HFFc6 (cell line): ENCODE measurements around the gene BTBD1. TPM values are rescaled to one million over a fixed set of nuclear protein-coding genes. Genes with fewer than 3 reads are reported as not detected.
"Not testable (repeated sequence)": the region's sequence is repeated elsewhere in the genome, so short reads cannot be mapped to it uniquely, and the experiment has no call there.

Experiments used
- DNase-seq: peaks from one replicate; pipeline ENCODE4 v3.0.0-alpha.2; 2018
- H3K27ac Mint-ChIP-seq: 2 replicates; pipeline ENCODE4 v1.8.0; 2020; ENCODE audit warnings: mild to moderate bottlenecking, mixed read lengths
- H3K27me3 Mint-ChIP-seq: 2 replicates; pipeline ENCODE4 v1.8.0; 2021; ENCODE audit warnings: mild to moderate bottlenecking, moderate library complexity, mixed read lengths; ENCODE audit not compliant: insufficient read depth
- H3K36me3 Mint-ChIP-seq: 2 replicates; pipeline ENCODE4 v1.8.0; 2021; ENCODE audit warnings: low read depth, mixed read lengths
- H3K4me1 Mint-ChIP-seq: 2 replicates; pipeline ENCODE4 v1.8.0; 2020; ENCODE audit warnings: low read depth, mixed read lengths
- H3K4me3 Mint-ChIP-seq: 2 replicates; pipeline ENCODE4 v1.8.0; 2020; ENCODE audit warnings: mild to moderate bottlenecking, moderate library complexity, mixed read lengths
- H3K9me3 Mint-ChIP-seq: 2 replicates; pipeline ENCODE4 v1.8.0; 2020; ENCODE audit warnings: mild to moderate bottlenecking, mixed read lengths
- CTCF ChIP-seq: fragments of 200-600 bp; sonication (generic); IDR thresholded peaks from 2 replicates; pipeline ENCODE4 v1.5.0; 2021; ENCODE audit warnings: antibody characterized with exemption, mild to moderate bottlenecking
- total RNA-seq, 6 experiments: library from RNA; stranded (reverse); fragmentation: NEBNext Ultra II Directional; extraction: Animal tissue kit (Norgen Biotek cat#: 25700); gene quantifications; 2 replicates in 1 of 6; 3 replicates in 5 of 6; pipeline ENCODE4 v1.2.3, GENCODE V29; 2021

BTBD1 gene
- total RNA-seq, 6 experiments from 2014 or later: 62.2 to 74.8 (median 69.4) TPM

DNA sequence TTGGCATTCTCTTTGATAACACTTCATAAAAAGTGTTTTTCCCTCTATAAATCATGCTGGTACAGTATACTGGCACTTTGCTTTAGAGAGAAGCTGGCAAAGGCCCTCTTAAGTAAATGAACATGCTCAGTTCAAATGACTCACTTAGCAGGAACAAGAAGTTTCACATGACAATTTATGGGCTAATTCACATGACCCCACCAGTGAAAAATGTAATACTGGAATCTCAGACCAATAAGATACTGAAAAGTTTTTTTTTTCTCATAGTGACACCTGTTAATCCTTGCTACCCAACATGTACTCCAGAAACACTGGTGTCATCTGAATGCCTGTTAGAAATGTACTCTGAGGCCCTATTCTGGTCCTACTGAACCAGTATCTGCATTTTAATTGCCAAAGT is 13.9 kb downstream of the BTBD1 start:
- peak overlapping the region; percentile 73 for H3K27ac Mint-ChIP-seq
- no peak overlapping the region for H3K4me3 Mint-ChIP-seq
- DNase-seq: peak; percentile 85

GRCh38 chr15:83046558-83047127 is 20.4 kb downstream of the BTBD1 start:
- Mint-ChIP-seq H3K4me1 (peaks cover 20% of the 10 kb centered on the region), H3K4me3 (no peak overlapping the region), H3K36me3 (peaks cover 47% of the 10 kb centered on the region), H3K27ac (peak overlapping the region; percentile 45), H3K9me3 (no peaks in the 10 kb centered on the region), H3K27me3 (no peaks in the 10 kb centered on the region)
- peak; percentile 52 for DNase-seq
- no peak for TF ChIP-seq CTCF

More for the DNA sequence above, 13.9 kb downstream of the BTBD1 start:
- Mint-ChIP-seq H3K36me3 (peaks cover 28% of the 10 kb centered on the region), H3K27me3 (no peaks in the 10 kb centered on the region), H3K4me1 (peaks cover 18% of the 10 kb centered on the region), H3K9me3 (no peaks in the 10 kb centered on the region)
- no peak for TF ChIP-seq CTCF

DNA sequence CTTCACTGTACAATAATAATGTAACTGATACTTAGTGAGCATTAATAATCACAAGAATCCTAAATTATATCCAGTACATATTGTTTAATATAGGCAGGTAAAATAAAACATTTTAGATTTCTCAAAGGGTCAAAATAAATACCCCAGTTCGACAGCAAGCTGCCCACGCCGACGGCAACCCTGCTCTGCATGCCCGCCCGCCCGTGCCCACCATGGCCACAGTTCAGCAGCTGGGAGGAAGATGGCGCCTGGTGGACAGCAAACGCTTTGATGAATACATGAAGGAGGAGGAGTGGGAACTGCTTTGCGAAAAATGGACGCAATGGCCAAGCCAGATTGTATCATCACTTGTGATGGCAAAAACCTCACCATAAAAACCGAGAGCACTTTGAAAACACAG is 22.9 kb downstream of the BTBD1 start:
- no peaks in the 10 kb centered on the region for H3K9me3 Mint-ChIP-seq
- H3K4me1 Mint-ChIP-seq: peaks cover 23% of the 10 kb centered on the region
- DNase-seq: no peak
- H3K27me3 Mint-ChIP-seq: no peaks in the 10 kb centered on the region
- TF ChIP-seq CTCF: no peak
- H3K27ac Mint-ChIP-seq: no peak overlapping the region
- no peak overlapping the region for H3K4me3 Mint-ChIP-seq
- peaks cover 59% of the 10 kb centered on the region for H3K36me3 Mint-ChIP-seq

DNA sequence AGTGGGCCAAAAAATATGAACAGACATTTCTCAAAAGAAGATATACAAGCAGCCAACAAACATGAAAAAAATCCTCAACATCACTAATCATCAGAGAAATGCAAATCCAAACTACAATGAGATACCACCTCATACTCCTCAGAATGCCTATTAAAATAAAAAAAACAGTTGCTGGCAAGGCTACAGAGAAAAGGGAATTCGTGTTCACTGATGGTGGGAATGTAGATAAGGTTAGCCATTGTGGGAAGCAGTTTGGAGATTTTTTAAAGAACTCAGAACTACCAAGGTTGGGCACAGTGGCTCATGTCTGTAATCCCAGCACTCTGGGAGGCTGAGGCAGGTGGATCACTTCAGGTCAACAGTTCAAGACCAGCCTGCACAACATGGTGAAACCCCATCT is 27.8 kb downstream of the BTBD1 start:
- DNase-seq: peak; percentile 26
- H3K9me3 Mint-ChIP-seq: no peaks in the 10 kb centered on the region
- H3K36me3 Mint-ChIP-seq: peaks cover 45% of the 10 kb centered on the region
- no peak for TF ChIP-seq CTCF
- H3K27ac Mint-ChIP-seq: peak overlapping the region; percentile 8
- peaks cover 13% of the 10 kb centered on the region; the same call in 1 of the 2 replicates for H3K4me1 Mint-ChIP-seq
- H3K4me3 Mint-ChIP-seq: no peak overlapping the region
- no peaks in the 10 kb centered on the region for H3K27me3 Mint-ChIP-seq

DNA sequence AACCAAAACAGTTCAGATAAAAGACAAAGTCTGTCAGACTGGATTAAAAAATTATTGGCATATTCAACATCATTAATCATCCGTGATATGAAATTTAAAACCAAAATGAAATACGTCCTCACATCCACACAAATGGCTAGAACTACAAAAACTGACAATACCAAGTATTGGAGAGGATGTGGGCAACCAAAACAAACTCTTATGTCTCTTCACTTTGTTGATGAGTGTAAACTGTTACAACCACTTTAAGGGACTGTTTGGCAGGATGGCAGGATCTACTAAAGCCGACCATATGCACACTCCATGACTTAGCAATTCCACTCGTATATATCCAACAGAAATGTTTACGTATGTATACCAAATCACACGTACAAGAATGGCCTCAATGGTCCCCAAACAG is 30.8 kb downstream of the BTBD1 start:
- Mint-ChIP-seq H3K27me3 (no peaks in the 10 kb centered on the region), H3K36me3 (peaks cover 35% of the 10 kb centered on the region), H3K4me3 (no peak overlapping the region), H3K27ac (no peak overlapping the region), H3K9me3 (peaks cover 2% of the 10 kb centered on the region; the same call in 1 of the 2 replicates), H3K4me1 (peaks cover 14% of the 10 kb centered on the region)
- DNase-seq: no peak
- TF ChIP-seq CTCF: no peak

GRCh38 chr15:83031234-83031633 is 35.8 kb downstream of the BTBD1 start:
- peaks cover 22% of the 10 kb centered on the region for H3K36me3 Mint-ChIP-seq
- H3K27ac Mint-ChIP-seq, H3K27me3 Mint-ChIP-seq, H3K9me3 Mint-ChIP-seq, DNase-seq, H3K4me3 Mint-ChIP-seq: not testable (repeated sequence)
- H3K4me1 Mint-ChIP-seq: peaks cover 17% of the 10 kb centered on the region
